Measurements from ENCODE around the gene ANGPTL2.

Gene ANGPTL2

DNA sequence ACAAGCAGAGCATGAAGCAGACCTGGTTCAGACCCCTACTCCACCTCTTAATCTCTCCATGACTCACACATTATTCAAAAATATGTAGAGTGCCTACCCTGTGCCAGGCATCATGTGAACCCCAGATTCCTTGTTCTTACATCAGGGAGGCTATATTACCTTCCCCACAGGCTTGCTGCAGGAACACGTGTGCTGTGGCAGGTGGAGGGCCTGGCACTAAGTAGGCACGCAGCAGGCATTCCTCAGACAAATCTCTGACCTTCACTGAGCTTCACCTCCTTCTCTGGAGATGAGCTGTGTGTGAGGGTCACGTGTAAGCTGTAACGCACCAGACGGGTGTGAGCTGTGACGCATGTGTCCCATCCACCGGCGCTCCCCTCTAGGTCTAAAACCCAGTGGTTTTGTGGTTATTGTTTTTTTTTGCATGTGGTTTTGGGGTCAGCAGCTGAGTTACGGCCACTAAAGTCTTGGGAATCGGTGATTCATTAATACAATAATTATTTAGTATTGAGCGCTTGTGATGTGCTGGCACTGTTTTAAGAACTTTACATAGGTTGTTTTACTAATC is 30.3 kb downstream of the ANGPTL2 start:
- no peak for DNase-seq

DNA sequence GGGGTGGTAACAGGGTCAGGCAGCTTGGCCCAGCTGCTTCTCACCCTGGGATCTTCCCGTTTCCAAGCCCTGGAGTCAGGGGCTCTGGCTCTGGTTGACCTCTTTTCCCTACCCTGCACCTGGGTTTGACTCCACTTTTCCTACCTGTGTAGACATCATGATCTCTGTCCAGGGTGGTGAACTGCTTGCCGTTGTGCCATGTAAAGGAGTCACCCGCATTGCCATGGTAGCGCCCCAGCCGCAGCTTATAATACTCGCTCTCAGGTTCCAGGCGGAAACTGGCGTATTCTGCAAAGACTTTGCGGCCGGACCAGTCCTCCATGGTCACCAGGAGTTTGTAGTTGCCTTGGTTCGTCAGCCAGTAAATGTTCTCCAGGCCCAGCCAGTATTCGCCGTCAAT is 30.9 kb downstream of the ANGPTL2 start:
- no peak for DNase-seq

DNA sequence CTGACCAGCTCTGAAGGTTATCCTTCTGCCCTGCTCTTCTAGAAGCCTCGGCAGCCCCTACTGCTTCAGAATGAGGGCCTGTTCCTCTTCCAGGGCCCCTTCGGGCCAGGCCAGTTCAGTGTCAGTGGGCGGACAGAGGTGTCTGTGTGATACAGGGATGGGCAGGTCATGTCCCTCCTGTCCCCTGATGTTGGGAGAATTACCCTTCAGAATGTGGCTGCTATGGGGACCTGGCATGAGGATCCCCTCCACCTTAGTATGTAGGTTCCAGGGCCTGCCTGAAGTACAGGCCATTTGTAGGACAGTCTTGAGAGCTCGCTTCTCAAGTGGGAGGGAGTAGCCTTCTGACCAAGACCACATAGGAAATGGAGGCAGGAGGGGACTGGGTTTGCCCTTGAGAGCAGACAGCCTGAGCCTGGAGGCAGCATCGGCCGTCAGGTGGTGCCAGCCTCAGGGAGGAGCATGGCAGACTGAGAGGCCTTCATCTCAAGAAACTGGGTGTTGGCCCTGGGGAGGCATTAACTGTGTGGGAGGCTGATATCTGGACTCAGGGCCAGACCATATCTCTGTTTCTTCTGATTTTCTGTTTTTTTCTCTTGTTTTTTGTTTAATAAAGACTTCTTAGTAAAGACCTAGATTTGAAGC is 32.0 kb downstream of the ANGPTL2 start:
- no peak for DNase-seq

DNA sequence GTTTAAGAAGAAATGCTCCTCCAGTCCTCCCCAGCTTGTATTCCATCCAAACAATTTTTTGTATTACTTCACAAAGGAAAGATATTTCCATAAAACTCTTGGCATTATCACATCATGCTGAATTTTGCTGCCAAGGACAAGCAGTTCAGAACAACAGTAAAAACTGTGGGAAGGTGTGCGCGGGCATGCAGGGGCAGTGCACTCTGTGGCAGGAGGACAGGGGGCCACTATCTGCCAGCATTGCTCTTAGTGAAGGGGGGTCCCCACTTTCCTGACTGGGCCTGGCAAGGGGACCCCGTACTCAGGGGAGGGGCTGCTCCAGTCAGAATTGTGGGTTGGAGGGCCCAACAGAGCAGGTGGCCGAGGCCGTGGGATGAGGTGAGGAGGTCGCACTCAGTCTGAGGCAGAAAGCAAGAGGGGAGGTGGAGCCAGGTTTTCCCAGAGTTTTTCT is 32.8 kb downstream of the ANGPTL2 start:
- no peak for DNase-seq

DNA sequence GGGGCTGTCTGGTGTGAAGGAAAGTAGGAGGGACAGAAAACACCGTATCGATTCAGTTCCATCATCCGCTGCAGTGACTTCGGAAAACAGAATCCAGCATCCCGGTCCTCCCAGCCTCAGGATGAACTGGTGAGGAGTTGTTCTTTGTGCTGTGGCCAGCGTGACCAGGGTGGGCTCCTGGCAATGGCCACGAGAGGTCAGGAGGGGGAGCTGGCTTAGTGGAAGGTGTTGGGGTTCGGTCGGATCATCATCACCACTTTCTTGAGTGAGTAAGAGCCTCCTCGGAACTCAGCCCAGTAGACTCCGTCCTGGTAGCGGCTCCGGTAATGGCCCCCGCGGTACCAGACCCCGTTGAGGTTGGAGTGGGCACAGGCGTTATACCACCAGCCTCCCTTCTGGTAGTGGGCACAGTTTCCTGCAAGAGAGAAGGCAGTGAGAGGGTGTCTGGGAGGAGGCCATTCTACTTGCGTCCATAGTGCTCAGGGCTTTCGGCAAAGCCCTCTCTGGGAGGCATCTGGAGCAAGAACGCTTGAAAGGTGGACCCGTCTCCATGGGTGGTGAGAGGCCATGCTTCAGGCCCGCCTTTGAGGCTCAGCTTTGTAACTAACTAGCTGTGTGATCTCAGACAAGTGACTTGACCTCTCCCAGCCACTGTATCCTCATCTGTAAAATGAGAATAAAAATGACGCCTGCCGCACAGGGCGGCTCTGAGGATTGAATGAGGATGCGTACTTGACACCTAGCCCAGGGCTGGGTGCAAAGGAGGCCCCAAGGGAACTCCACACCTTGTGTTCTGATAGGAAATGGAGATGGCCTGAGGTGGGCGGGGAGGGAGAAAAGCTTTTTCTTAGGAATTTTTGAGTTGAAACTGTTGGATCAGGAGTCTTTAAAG is 33.5 kb downstream of the ANGPTL2 start:
- DNase-seq = no peak

DNA sequence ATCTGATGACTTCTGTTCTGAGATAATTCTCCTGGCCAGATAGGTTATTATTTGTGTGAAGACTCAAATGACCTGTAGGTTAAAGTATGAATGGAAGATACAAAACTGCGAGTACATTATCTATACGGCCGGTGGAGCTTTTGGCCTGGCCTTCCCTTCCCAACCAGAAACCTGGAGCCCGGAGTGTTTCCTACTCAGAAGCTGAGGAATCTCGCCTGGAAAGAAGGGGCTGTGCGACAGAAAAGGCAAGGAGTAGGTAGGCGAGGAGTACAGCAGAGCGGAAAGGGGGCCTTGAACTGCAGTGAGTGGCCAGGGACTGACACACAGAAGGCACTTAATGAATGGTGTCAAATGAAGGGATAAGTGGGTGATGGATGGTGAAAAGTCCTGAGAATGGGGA is 34.6 kb downstream of the ANGPTL2 start:
- no peak for DNase-seq

DNA sequence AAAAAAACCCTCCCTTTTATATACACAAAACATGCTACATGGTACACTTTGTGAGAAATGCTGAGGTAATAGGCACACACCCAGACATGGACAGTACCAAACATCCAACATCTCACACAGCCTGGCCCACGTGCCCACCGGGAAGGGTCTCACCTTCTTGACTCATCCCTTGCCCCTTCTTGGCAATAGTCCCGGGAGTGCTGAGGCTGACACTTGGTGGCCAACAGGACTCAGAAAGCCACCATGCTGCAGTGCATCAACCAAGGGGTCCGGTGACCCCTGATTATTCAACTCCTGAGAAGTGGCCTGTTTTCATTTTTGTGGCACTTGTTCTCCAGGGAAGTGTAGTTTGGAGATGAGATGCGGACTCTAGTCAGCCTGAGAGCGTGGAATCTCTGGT is 35.0 kb downstream of the ANGPTL2 start:
- DNase-seq = no peak

DNA sequence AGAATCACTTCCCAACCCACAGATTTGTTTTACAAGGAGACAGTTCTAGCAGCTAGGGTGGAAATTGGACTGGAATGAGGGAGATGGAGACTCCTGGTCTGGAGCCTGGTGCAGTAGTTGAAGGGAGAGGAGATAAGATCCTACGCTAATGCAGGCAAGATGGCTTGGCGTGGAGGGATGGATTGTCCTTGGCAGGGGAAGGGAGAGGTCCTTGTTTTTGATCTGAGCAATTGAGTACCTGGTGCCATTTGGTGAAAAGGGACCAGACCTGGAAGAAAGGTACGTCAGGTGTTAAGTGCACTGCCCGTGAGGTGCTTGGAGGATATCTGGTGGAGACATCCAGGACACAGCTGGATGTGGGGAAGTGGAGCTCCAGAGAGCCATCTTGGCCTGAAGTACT is 35.7 kb downstream of the ANGPTL2 start:
- DNase-seq = no peak

DNA sequence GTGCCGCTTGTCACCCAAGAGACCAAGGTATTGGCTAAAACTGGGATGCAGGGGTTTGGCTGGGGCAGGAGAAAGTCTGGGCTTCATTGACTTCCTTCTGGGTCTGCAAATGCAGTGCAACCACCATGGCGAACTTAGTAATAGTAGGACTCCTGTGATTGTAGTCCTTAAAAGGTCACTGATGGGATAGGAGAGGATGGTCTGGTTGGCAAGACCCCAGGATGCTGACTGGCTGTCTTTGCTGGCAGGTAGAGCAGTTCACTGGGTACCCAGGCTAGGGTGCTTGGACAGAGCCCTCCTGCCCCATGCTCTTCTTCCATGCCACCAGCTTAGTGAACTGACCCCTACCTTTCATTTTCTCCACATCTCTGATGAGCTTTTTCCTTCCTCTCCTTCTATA is 37.2 kb downstream of the ANGPTL2 start:
- no peak for DNase-seq

DNA sequence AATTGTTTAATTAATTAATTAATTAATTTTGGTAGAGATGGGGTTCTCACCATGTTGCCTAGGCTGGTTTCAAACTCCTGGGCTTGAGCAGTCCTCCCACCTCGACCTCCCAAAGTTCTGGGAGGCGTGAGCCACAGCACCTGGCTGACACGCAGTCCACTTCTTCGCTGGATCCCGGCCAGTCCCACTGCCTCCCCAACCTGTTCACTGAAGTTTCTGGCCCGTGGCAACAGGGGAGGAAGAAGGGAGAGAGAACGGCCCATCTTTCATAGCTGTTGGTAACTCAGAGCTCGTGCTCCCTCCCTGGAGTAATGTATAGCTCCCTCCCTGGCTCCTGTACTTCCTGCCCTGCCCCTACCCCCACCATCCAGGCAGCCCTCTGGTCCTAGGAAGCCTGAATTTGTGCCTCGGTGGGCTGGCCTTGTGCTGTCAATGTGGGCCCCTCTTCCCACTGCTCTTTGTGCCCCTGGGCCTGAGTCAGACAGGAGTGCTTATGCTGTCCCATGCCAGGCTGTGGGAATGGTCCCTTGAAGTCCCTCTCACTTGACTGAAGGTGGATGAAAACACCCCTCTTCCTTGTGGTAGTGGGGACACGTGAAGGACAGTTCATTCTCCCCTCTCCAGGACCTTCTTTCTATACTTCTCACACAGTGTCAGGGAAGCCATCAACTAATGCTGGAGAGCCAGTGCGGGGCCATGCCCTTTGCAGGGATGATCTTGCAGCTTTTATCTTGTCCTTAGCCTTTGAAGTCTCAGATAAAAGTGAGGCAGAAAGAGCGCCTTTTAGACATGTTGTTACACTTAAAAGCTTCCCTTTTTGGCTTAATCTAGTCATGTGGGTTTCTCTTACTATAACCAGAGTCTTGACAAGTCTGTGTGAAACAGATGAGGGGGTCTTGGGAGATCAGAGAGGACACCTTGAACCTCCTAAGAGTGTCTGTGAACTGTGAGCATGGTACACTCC is 38.1 kb downstream of the ANGPTL2 start:
- DNase-seq = no peak

DNA sequence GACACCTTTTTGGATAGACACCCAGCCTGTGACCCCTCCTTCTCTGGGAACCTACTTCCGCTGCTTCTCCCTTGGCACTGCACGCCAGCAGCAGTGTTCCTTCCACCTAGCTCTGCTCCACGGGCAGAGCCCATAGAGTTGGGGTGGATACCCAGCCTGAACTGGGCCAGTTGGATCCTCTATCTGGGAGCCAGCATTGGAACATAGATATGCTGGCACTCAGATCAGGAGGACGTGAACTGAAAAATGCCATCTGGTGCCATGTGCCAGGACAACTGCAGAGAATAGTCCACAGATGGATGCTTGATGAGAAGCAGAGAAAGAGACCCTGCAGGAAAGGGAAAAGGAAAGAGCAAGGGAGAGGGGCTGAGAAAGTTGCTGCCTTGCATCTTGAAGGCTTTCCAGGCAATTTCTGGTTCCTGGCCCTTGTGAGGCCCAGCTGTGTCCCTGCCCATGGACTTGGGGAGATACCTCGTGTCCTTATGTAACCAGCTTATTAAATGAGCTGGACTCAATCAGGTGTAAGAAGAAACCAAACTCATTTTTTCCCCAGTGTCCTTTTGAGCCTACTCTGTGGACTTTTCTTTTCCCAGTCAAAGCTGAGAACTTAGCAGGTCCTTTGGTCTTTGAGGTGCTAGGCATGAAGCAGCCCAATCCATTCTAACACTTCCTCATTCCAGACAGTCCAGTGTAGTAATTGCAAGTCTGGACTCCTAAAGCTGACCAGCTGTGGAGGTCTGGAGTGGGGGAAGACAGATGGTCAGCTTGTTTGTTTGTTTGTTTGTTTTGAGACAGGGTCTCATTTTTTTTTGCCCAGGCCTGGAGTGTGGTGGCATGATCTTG is 39.1 kb downstream of the ANGPTL2 start:
- DNase-seq = no peak

DNA sequence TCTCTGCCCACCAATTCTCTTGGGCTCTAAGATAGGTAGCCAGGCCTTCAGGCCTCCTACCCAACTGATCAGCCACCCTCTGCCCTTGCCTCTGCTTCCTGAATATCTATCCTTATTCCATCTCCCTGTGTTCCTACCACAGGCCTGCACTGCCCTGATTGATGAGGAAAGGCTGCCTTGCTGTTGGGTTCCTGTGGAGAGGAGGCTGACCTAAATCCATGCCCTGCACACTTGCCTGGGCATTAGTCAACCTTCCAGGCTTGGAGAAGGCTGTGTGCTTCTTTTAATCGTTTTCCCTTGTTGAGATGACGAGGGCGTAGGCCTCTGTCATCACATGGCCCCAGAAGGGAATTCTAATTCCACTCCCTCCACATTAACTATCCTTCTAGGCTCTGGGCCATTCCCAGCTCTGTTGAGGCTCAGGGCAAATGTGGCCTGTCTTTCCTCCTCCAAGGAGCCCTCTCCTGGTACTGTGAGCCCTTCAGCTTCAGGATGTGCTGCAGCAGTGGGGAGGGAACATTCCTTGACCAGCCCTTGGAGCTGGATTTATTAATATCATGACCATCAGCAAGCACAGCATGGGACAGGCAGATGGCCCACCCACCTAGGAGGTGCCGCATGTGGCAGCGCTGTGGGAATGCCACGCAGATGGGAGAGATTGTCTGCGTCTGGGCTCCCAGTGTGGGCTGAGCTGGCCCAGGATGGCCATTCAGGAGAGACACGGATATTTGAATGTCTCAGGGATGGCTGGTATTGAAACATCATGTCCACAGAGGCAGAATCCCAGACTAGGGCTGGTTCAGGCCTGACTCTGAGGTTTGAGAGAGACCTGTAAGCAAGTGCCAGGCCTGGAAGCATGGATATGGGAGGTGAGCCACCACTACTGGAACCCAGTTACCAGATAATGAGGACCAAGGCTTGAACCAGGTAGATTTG is 40.9 kb downstream of the ANGPTL2 start:
- DNase-seq = no peak

DNA sequence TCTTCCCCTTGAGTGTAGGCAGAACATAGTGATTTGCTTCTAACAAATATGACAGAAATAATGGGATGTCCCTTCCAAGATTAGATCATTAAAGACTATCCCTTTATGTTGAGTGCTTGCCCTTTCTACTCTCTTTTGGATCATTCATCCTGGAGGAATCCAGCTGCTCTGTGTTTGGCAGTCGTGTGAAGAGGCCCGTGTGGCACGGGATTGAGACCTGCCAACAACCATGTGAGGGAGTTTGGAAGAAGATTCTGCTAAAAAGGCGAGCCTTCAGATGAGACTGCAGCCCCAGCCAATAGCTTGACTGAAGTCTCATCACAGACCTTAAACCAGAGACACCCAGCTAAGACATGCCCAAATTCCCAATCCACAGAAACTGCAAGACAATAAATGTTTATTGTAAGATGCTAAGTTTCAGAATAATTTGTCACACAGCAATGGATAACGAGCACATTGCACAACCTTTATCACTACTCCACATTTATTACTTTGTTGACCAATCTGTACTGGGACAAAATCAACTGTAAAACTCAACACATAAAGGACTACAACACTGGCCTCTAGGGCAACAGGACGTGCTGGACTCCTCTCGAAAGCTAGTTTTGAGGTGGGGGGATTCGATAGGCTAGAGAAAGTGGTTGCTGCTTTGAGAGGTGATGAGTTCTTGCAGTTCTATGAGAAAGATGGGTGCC is 42.8 kb downstream of the ANGPTL2 start:
- no peak for DNase-seq

DNA sequence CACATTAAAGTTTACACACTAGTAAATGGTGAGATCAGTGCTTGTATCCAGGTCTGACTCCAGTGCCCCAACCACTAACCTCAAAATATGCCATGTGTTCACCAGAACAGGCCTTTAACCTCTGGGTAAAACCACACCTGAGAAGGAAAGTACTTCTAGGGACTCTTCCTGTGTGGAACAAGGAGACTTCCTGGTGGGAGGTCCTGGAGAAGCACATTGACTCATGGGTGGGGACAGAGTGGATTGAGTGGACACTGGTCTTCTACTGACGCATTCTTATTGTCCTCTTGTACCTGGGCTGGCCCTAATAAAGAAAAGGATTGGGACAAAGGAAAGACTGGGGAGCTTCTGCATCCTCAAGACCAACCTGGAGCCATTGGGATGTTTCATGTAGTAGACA is 43.4 kb downstream of the ANGPTL2 start:
- DNase-seq = no peak

DNA sequence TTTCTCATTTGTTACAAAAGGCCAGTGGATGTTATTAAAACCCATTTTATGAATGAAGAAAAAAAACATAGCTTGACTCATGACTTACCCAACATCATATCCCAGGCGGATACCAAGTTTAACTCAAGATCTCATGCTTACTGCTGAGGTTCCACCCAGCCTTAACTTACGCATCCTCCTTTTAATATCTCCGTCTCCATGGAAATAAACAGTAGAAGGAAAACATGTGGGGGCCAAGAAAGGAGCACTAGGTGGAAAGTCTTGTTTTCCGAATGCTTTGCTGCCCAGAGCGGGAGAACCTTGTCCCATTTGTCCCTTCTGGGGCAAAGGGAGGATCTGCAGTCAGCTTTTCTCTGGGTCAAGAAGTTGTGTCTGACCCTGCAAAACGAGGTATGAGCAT is 44.1 kb downstream of the ANGPTL2 start:
- DNase-seq = no peak

DNA sequence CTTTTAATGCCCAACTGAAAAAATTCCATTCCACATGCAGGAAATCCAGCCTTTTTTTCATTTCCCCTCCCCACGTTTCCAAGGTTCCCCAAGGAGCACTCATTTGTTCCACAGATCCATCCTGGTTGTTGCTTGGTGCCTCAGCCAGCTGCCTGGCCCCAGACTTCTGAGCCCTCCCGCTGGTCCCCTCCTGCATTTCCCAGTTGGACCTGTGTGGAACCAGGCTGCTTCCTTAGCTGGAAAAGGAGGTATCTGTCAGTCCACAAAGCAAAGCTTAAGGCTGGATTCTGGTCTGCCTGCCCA is 44.8 kb downstream of the ANGPTL2 start:
- no peak for DNase-seq

DNA sequence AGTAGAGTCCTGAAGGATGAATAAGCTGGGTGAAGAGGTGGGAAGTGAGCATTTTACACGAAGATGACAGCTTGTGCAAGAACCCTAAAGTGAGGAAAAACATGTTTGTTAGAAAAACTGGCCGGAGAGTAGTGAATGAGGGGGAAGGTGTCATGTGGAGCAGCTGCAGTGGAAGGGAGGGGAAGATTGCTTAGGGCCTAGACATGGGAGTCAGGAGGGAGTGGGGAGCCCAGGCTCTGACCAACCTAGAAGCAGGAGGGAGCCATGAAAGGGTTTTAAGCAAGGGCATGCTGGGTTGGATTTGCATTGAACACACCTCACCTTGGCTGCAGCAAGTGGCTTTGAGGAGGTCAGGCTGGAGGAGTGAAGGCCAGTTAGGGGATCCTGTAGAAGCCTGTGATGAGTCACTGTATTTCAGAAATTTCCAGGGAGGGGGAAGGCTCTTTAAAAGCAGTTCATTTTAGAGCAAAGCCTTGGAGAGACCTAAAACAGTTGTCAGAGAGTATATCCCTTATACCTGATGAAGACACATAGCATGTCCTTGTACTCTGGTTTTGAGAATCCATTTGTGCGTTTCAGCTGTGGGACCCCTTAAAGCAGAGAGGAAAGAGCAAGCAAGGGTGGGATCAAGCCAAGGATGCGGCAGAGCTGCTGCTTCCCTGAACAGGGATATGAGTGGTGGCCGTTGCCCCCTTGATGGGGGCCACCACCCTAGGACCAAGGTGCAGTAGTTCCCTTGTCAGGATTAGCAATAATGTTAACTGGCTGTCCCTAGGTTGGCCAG is 45.4 kb downstream of the ANGPTL2 start:
- DNase-seq = no peak

DNA sequence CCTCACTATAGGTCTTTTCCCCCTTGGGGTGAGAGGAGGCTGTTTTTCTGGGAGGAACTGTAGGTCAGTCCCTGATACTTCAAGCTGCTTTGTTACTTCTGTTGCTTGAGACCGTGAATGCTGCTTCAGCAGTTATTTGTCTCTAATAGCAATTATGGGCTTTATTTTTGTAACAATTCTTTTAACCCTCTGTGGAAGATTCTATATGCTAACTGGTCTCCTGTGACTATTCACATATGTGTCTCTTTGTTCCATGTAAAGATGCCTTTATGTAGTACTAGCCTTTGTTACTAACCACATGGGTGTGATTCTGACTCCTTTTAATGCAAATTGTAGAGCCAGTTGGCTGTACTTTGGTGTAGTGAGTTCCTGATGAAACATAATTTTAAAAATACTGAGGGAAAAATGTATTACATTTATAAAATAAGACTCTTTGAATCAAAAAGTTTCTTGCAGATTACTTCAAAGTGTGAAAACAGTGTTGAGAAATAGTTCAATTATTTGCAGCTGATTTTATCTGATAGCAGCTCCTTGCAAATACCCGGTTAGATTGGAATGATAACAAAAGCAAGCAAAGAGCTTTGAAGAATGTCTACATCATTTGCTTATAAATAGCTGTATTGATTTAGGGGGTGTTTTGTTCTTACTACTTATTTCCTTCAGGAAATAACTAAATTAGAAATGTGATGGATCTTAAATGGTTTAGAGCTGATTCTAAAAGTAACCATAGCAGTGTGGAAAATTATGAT is 46.6 kb downstream of the ANGPTL2 start:
- no peak for DNase-seq

Data from activated CD4-positive, alpha-beta T cell treated with anti-CD3 and anti-CD28 coated beads, Interleukin-2, amount 50 U/mL, for 4 hours (primary cell).